ENCODE measurements around the gene ZSCAN1. TPM values are rescaled to one million over a fixed set of nuclear protein-coding genes. Genes with fewer than 3 reads are reported as not detected.

The ZSCAN1 gene
- total and polyA plus RNA-seq, 2 donors: 0.44 TPM; not detected in 1

DNA sequence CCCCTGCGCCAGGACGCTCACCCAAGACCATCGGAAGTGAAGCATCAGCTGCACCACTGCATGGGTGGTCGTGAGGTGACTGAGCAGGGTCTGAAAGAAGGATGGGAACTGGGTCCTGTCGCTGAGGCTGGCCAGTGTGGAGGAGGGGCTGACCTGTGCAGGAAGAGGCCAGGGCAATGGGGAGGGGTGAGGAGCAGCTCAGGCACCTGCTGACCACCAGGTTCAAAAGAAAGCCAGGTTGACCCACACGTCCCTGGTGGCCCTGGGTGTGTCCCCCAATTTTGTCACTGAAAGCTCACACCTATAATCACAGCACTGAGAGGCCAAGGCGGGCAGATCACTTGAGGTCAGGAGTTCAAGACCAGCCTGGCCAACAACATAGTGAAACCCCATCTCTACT, 13.7 kb upstream of the ZSCAN1 start:
- Histone ChIP-seq H3K27ac (ENCODE audit: low read depth) (no peak overlapping the region), H3K4me1 (ENCODE audit: insufficient read depth) (no peaks in the 10 kb centered on the region), H3K4me3 (ENCODE audit: low read depth, low read length) (no peak overlapping the region), H3K36me3 (ENCODE audit: insufficient read depth) (no peaks in the 10 kb centered on the region)
- 73% methylated on average over 7 of the region's 7 CpGs for WGBS
- no peak for DNase-seq (ENCODE audit: extremely low spot score)

DNA sequence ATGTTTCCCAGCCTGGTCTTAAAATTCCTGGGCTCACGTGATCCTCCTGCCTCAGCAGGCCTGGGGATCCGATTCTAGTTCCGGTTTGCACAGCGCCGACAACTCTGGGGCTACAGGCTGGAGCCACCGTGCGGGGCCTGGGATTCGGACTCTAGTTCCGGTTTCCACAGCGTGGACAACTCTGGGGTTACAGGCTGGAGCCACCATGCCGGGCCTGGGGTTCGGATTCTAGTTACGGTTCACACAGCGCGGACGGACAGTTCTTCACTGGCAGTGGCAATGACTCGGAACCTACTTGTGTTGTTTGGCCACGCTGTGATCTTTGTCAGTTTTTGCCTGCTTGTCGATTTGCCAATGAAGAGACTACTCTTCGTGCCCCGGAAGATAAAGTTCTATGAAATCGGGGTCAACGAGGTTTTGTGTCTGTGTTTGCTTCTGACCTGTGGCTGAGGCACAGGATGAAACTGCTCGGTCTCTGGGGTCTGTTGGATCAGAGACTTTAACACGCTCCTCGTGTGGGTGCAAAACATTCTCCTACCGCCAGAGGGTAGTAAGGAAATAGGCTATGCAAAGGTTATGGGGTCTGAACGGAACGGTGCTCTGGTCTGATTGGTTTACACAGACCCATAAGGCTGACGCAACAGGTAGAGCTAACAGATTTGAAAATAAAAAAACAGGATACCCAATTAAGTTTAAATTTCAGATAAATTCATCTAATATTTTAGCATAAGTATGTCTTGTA, 12.1 kb upstream of the ZSCAN1 start:
- no peak overlapping the region for H3K27ac ChIP-seq (ENCODE audit: low read depth)
- no peaks in the 10 kb centered on the region for H3K36me3 ChIP-seq (ENCODE audit: insufficient read depth)
- no peak overlapping the region for H3K4me3 ChIP-seq (ENCODE audit: low read depth, low read length)
- WGBS: 53% methylated on average over 30 of the region's 30 CpGs
- no peak for DNase-seq (ENCODE audit: extremely low spot score)
- H3K4me1 ChIP-seq (ENCODE audit: insufficient read depth): no peaks in the 10 kb centered on the region

GRCh38 chr19:58022283-58022660, 11.6 kb upstream of the ZSCAN1 start:
- H3K4me1 ChIP-seq (ENCODE audit: insufficient read depth): no peaks in the 10 kb centered on the region
- 69% methylated on average over 4 of the region's 4 CpGs for WGBS
- H3K4me3 ChIP-seq (ENCODE audit: low read depth, low read length): no peak overlapping the region
- DNase-seq (ENCODE audit: extremely low spot score): no peak
- H3K36me3 ChIP-seq (ENCODE audit: insufficient read depth): no peaks in the 10 kb centered on the region
- H3K27ac ChIP-seq (ENCODE audit: low read depth): no peak overlapping the region

- H3K4me1 ChIP-seq (ENCODE audit: insufficient read depth): no peaks in the 10 kb centered on the region
- no peaks in the 10 kb centered on the region for H3K36me3 ChIP-seq (ENCODE audit: insufficient read depth)
- no peak overlapping the region for H3K27ac ChIP-seq (ENCODE audit: low read depth)
- no peak for DNase-seq (ENCODE audit: extremely low spot score)
- 92% methylated on average over 12 of the region's 12 CpGs for WGBS
- no peak overlapping the region for H3K4me3 ChIP-seq (ENCODE audit: low read depth, low read length)
These were observed 9.2 kb upstream of the ZSCAN1 start for GRCh38 chr19:58024661-58025060.

DNA sequence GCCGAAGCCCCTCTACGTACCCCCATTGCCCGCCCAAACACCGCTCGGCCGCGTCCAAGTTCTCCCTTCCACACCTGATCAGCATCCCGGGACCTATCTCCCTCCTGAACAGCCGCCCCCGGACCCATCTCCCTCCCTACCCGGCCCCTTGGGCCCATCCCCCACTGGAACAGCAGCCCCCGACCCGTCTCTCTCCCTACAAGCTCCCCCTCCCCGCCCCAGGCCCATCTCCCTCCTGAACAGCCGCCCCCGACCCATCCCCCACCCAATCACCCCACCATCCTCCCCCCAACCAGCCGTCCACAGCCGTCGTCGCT, 610 bp downstream of the ZSCAN1 start:
- 3% methylated on average over 20 of the region's 20 CpGs for WGBS
- no peak for DNase-seq (ENCODE audit: extremely low spot score)
- Histone ChIP-seq H3K4me1 (ENCODE audit: insufficient read depth) (no peaks in the 10 kb centered on the region), H3K36me3 (ENCODE audit: insufficient read depth) (no peaks in the 10 kb centered on the region), H3K4me3 (ENCODE audit: low read depth, low read length) (peak overlapping the region; percentile 42), H3K27ac (ENCODE audit: low read depth) (no peak overlapping the region)

- 65% methylated on average over 8 of the region's 8 CpGs for WGBS
- H3K27ac ChIP-seq (ENCODE audit: low read depth): no peak overlapping the region
- H3K4me3 ChIP-seq (ENCODE audit: low read depth, low read length): no peak overlapping the region
- DNase-seq (ENCODE audit: extremely low spot score): no peak
- H3K36me3 ChIP-seq (ENCODE audit: insufficient read depth): no peaks in the 10 kb centered on the region
- no peaks in the 10 kb centered on the region for H3K4me1 ChIP-seq (ENCODE audit: insufficient read depth)
These were observed 2.0 kb downstream of the ZSCAN1 start for GRCh38 chr19:58035863-58036262.

- Histone ChIP-seq H3K27ac (ENCODE audit: low read depth) (no peak overlapping the region), H3K4me3 (ENCODE audit: low read depth, low read length) (no peak overlapping the region), H3K36me3 (ENCODE audit: insufficient read depth) (no peaks in the 10 kb centered on the region), H3K4me1 (ENCODE audit: insufficient read depth) (no peaks in the 10 kb centered on the region)
- WGBS: 23% methylated on average over 44 of the region's 44 CpGs
- DNase-seq (ENCODE audit: extremely low spot score): no peak
These were observed 4.3 kb downstream of the ZSCAN1 start for GRCh38 chr19:58037927-58038687.

- Histone ChIP-seq H3K4me1 (ENCODE audit: insufficient read depth) (no peaks in the 10 kb centered on the region), H3K36me3 (ENCODE audit: insufficient read depth) (no peaks in the 10 kb centered on the region), H3K27ac (ENCODE audit: low read depth) (no peak overlapping the region), H3K4me3 (ENCODE audit: low read depth, low read length) (no peak overlapping the region)
- WGBS: 18% methylated on average over 8 of the region's 8 CpGs
- no peak for DNase-seq (ENCODE audit: extremely low spot score)
These were observed 4.9 kb downstream of the ZSCAN1 start for GRCh38 chr19:58038688-58039204.

DNA sequence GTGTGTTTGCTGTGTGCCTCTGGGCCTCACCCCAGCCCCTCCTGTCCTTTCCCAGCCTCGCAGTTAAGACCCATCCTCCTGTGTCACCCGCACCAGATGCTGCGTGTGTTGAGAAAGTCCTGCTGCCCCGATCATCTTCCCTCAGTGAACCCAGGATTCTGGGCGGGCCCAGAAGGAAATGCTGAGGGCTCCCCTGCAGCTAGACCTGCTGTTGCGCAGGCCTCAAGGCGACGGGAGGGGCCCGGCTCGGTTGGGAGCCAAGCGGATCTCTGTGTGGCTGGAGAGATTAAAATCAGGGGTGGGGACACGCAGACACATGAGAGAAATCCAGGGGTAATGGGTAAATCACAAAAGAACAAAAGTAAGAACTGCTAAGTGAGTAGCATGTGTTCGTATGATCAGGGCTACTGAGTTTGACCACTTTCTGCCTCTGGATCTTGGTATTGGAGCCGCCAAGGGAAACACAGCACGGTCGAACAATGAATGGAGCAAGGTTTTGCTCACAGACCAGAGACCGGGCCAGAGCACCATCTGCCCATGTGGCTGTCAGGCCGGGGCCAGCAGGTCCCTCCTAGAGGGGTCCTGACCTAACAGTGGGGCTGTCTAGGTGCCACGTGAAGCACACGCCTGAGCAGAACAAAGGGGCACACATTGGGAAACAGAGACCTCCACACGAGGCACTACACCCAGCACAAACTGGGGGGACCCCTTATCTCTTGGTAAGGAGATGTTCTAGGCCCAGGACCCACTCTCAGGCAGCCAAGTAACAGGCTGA, 7.1 kb downstream of the ZSCAN1 start:
- DNase-seq (ENCODE audit: extremely low spot score): no peak

GRCh38 chr19:58042495-58043340, 8.9 kb downstream of the ZSCAN1 start:
- Histone ChIP-seq H3K36me3 (ENCODE audit: insufficient read depth) (no peaks in the 10 kb centered on the region), H3K4me1 (ENCODE audit: insufficient read depth) (no peaks in the 10 kb centered on the region), H3K4me3 (ENCODE audit: low read depth, low read length) (no peak overlapping the region), H3K27ac (ENCODE audit: low read depth) (no peak overlapping the region)
- WGBS: 50% methylated on average over 54 of the region's 54 CpGs
- DNase-seq (ENCODE audit: extremely low spot score): no peak

More for the DNA sequence above, 7.1 kb downstream of the ZSCAN1 start:
- Histone ChIP-seq H3K36me3 (ENCODE audit: insufficient read depth) (no peaks in the 10 kb centered on the region), H3K4me1 (ENCODE audit: insufficient read depth) (no peaks in the 10 kb centered on the region), H3K4me3 (ENCODE audit: low read depth, low read length) (no peak overlapping the region), H3K27ac (ENCODE audit: low read depth) (no peak overlapping the region)
- 78% methylated on average over 21 of the region's 21 CpGs for WGBS

- Histone ChIP-seq H3K27ac (ENCODE audit: low read depth) (no peak overlapping the region), H3K36me3 (ENCODE audit: insufficient read depth) (no peaks in the 10 kb centered on the region), H3K4me3 (ENCODE audit: low read depth, low read length) (no peak overlapping the region), H3K4me1 (ENCODE audit: insufficient read depth) (no peaks in the 10 kb centered on the region)
- 77% methylated on average over 42 of the region's 42 CpGs for WGBS
- DNase-seq (ENCODE audit: extremely low spot score): no peak
These were observed 10.6 kb downstream of the ZSCAN1 start for GRCh38 chr19:58044391-58044790.

DNA sequence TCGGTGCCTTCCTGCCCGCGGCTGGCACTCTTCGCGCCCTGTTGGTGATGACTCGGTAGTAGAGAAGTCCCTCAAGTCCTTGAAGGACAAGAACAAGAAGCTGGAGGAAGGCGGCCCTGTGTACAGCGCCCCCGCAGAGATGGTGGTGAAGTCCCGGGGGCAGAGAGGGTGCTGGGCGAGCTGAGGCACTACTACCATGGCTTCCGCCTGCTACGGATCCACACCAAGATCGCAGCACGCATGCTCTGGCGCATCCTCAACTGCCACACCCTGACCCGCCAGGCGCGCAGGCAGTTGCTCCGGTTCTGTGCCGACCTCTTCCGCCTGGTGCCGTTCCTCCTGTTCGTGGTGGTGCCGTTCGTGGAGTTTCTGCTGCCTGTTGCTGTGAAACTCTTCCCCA, 11.1 kb downstream of the ZSCAN1 start:
- no peak overlapping the region for H3K27ac ChIP-seq (ENCODE audit: low read depth)
- 96% methylated on average over 26 of the region's 26 CpGs for WGBS
- no peak for DNase-seq (ENCODE audit: extremely low spot score)
- no peak overlapping the region for H3K4me3 ChIP-seq (ENCODE audit: low read depth, low read length)
- H3K36me3 ChIP-seq (ENCODE audit: insufficient read depth): no peaks in the 10 kb centered on the region
- H3K4me1 ChIP-seq (ENCODE audit: insufficient read depth): no peaks in the 10 kb centered on the region

DNA sequence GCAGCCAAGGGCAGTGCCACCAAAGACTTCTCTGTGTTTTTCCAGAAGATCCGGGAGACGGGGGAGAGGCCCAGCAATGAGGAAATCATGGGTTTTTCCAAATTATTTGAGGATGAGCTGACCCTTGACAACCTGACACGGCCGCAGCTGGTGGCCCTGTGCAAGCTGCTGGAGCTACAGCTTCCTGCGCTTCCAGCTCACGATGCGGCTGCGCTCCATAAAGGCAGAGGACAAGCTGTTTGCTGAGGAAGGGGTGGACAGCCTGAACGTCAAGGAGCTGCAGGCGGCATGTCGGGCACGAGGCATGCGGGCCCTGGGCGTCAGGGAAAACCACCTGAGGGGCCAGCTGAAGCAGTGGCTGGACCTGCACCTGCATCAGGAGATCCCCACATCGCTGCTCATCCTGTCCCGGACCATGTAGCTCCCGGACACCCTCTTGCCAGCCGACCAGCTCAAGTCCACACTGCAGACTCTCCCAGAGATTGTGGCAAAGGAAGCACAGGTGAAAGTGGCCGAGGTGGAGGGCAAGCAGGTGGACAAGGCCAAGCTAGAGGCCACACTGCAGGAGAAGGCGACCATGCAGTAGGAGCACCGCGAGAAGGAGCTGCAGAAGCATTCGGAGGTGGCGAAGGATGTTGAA, 11.7 kb downstream of the ZSCAN1 start:
- no peak for DNase-seq (ENCODE audit: extremely low spot score)
- Histone ChIP-seq H3K4me1 (ENCODE audit: insufficient read depth) (no peaks in the 10 kb centered on the region), H3K4me3 (ENCODE audit: low read depth, low read length) (no peak overlapping the region), H3K27ac (ENCODE audit: low read depth) (no peak overlapping the region), H3K36me3 (ENCODE audit: insufficient read depth) (no peaks in the 10 kb centered on the region)
- 96% methylated on average over 24 of the region's 24 CpGs for WGBS

All from urinary bladder (tissue), 4 donors.